Measurements from ENCODE around the gene AHDC1.

Gene AHDC1

DNA sequence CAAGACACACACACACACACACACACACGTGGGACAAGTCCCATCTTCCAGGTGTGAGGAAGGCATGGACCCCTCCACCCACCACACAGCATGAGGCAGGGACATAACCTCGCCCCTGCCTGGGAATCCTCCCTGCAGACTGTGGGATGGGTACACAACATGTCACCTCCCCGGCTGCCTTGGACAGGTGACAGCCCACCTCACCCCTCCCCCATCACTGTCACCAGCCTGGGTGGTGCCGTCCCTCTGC, 40.7 kb downstream of the AHDC1 start:
- H3K4me3 ChIP-seq (ENCODE audit: low read length), result no peak overlapping the region
- H3K27me3 ChIP-seq (replicated peaks; ENCODE audit: insufficient read depth, low read length), result no peaks in the 10 kb centered on the region
- H3K9me2 ChIP-seq (replicated peaks; ENCODE audit: insufficient read depth, low read length), result no peaks in the 10 kb centered on the region
- no peak for DNase-seq
- H2AFZ ChIP-seq (ENCODE audit: low read length), result no peak overlapping the region
- H3K9ac ChIP-seq (ENCODE audit: low read length), result no peak overlapping the region
- H4K20me1 ChIP-seq (ENCODE audit: insufficient read depth, low read length), result no peaks in the 10 kb centered on the region
- H3K79me2 ChIP-seq (ENCODE audit: low read length), result no peaks in the 10 kb centered on the region
- H3K4me2 ChIP-seq (ENCODE audit: low read depth, low read length), result no peak overlapping the region
- no peak for TF ChIP-seq EZH2 (optimal IDR thresholded peaks at IDR 0.05; ENCODE audit: low read depth, low read length)
- TF ChIP-seq EZH2phosphoT487 (IDR thresholded peaks at IDR 0.05; ENCODE audit: low read length), result no peak
- TF ChIP-seq CTCF (IDR thresholded peaks at IDR 0.05; ENCODE audit: low read length), result no peak
- H3K27ac ChIP-seq (ENCODE audit: low read length), result no peak overlapping the region
- H3K4me1 ChIP-seq (ENCODE audit: low read length), result peaks cover 6% of the 10 kb centered on the region
- no peaks in the 10 kb centered on the region for H3F3A ChIP-seq (ENCODE audit: insufficient read depth, low read length)
- H3K9me3 ChIP-seq (replicated peaks; ENCODE audit: insufficient read depth, low read length), result no peaks in the 10 kb centered on the region
- no peaks in the 10 kb centered on the region for H3K36me3 ChIP-seq (replicated peaks; ENCODE audit: insufficient read depth, low read length)

- Histone ChIP-seq H3K79me2 (ENCODE audit: low read length) (no peaks in the 10 kb centered on the region), H3K9ac (ENCODE audit: low read length) (no peak overlapping the region), H3K27ac (ENCODE audit: low read length) (no peak overlapping the region), H3K4me1 (ENCODE audit: low read length) (peaks cover 2% of the 10 kb centered on the region), H3K9me2 (replicated peaks; ENCODE audit: insufficient read depth, low read length) (no peaks in the 10 kb centered on the region), H4K20me1 (ENCODE audit: insufficient read depth, low read length) (no peaks in the 10 kb centered on the region), H3K4me3 (ENCODE audit: low read length) (no peak overlapping the region), H3K36me3 (replicated peaks; ENCODE audit: insufficient read depth, low read length) (no peaks in the 10 kb centered on the region), H3K27me3 (replicated peaks; ENCODE audit: insufficient read depth, low read length) (no peaks in the 10 kb centered on the region), H3K4me2 (ENCODE audit: low read depth, low read length) (no peak overlapping the region), H3K9me3 (replicated peaks; ENCODE audit: insufficient read depth, low read length) (no peaks in the 10 kb centered on the region), H2AFZ (ENCODE audit: low read length) (no peak overlapping the region), H3F3A (ENCODE audit: insufficient read depth, low read length) (no peaks in the 10 kb centered on the region)
- TF ChIP-seq EZH2 (optimal IDR thresholded peaks at IDR 0.05; ENCODE audit: low read depth, low read length), result no peak
- no peak for TF ChIP-seq EZH2phosphoT487 (IDR thresholded peaks at IDR 0.05; ENCODE audit: low read length)
- TF ChIP-seq CTCF (IDR thresholded peaks at IDR 0.05; ENCODE audit: low read length), result no peak
- DNase-seq, result no peak
These were observed 41.2 kb downstream of the AHDC1 start for GRCh38 chr1:27562534-27563340.

GRCh38 chr1:27562021-27562420, 41.9 kb downstream of the AHDC1 start:
- TF ChIP-seq EZH2 (optimal IDR thresholded peaks at IDR 0.05; ENCODE audit: low read depth, low read length) (no peak), CTCF (IDR thresholded peaks at IDR 0.05; ENCODE audit: low read length) (no peak), EZH2phosphoT487 (IDR thresholded peaks at IDR 0.05; ENCODE audit: low read length) (no peak)
- peaks cover 8% of the 10 kb centered on the region for H3K4me1 ChIP-seq (ENCODE audit: low read length)
- H3F3A ChIP-seq (ENCODE audit: insufficient read depth, low read length), result peaks cover 5% of the 10 kb centered on the region; the same call in 1 of the 2 replicates
- H3K36me3 ChIP-seq (replicated peaks; ENCODE audit: insufficient read depth, low read length), result no peaks in the 10 kb centered on the region
- no peak overlapping the region for H3K27ac ChIP-seq (ENCODE audit: low read length)
- no peak overlapping the region for H3K4me2 ChIP-seq (ENCODE audit: low read depth, low read length)
- H2AFZ ChIP-seq (ENCODE audit: low read length), result no peak overlapping the region
- no peaks in the 10 kb centered on the region for H3K9me2 ChIP-seq (replicated peaks; ENCODE audit: insufficient read depth, low read length)
- no peak overlapping the region for H3K9ac ChIP-seq (ENCODE audit: low read length)
- no peaks in the 10 kb centered on the region for H3K79me2 ChIP-seq (ENCODE audit: low read length)
- no peaks in the 10 kb centered on the region for H4K20me1 ChIP-seq (ENCODE audit: insufficient read depth, low read length)
- DNase-seq, result no peak
- no peak overlapping the region for H3K4me3 ChIP-seq (ENCODE audit: low read length)
- no peaks in the 10 kb centered on the region for H3K27me3 ChIP-seq (replicated peaks; ENCODE audit: insufficient read depth, low read length)
- no peaks in the 10 kb centered on the region for H3K9me3 ChIP-seq (replicated peaks; ENCODE audit: insufficient read depth, low read length)

Data from MM.1S (cell line).